Stomach (tissue), 4 donors: ENCODE data around the gene IMPDH1.

Experiments
- EP300 ChIP-seq: sonication (generic); formaldehyde crosslinking; IDR thresholded peaks from one replicate; pipeline ENCODE4 v1.6.1; 2017; ENCODE audit warnings: antibody characterized with exemption
- TF ChIP-seq, protein P1 (sequence below), 7 experiments: fragments of 450-650 bp in 4 of 7; fragments of 200-600 bp in 3 of 7; sonication (generic) in 3 of 7; IDR thresholded peaks; one replicate each; pipeline ENCODE4 v1.5.1; 2016 to 2019; ENCODE audit warnings: antibody characterized with exemption in 7 of 7, control low read depth in 2 of 7, mild to moderate bottlenecking in 1 of 7

DNA sequence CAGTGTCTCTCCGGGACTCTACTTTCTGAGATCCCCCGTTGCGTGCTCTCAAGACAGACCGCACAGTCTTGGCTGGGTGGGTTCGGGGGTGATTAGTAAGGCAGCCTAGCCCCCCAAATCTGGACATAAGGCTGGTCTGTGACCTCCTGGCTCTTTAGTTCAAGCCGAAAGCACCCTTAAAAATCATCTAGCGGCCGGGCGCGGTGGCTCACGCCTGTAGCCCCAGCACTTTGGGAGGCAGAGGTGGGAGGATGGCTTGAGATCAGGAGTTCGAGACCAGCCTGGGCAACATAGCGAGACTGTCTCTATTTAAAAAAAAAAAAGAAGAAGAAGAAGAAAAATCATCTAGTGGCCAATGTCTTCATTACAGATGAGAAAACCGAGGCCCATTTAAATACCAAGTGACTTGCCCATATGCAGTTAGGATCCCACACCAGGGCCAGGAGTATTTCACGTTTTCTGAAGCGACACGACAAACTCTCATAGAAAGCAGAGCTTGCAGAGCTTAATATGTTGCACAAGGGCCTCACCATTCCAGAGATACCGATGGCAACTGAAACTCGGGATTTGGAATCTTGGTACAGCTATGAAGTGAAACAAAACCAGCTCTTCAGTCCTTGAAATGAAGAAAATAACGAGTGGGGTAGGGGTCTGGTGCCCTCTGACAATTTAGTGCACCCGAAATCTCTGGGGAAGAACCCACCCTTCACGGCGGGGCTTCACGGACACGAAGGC, 45.2 kb upstream of the IMPDH1 start:
- TF ChIP-seq, protein P1, sequence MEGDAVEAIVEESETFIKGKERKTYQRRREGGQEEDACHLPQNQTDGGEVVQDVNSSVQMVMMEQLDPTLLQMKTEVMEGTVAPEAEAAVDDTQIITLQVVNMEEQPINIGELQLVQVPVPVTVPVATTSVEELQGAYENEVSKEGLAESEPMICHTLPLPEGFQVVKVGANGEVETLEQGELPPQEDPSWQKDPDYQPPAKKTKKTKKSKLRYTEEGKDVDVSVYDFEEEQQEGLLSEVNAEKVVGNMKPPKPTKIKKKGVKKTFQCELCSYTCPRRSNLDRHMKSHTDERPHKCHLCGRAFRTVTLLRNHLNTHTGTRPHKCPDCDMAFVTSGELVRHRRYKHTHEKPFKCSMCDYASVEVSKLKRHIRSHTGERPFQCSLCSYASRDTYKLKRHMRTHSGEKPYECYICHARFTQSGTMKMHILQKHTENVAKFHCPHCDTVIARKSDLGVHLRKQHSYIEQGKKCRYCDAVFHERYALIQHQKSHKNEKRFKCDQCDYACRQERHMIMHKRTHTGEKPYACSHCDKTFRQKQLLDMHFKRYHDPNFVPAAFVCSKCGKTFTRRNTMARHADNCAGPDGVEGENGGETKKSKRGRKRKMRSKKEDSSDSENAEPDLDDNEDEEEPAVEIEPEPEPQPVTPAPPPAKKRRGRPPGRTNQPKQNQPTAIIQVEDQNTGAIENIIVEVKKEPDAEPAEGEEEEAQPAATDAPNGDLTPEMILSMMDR (IDR thresholded peaks at IDR 0.05), result no peak
- TF ChIP-seq EP300, result no peak
